ENCODE measurements around the gene PRPF19. TPM values are rescaled to one million over a fixed set of nuclear protein-coding genes. Genes with fewer than 3 reads are reported as not detected.

The PRPF19 gene
- total and polyA plus RNA-seq, 10 of the 15 experiments (the other 5 are each of a cell fraction or from before 2014, with no cell fraction given), result 8.7 to 170 (median 61.3) TPM

GRCh38 chr11:60950933-60951605 lies 44.7 kb upstream of the PRPF19 start (continued):
- TF ChIP-seq ETV6 (conservative IDR thresholded peaks at IDR 0.05 in 1 of 2, IDR thresholded peaks at IDR 0.05 in 1 of 2; ENCODE audit: borderline replicate concordance in 1 of 2, low read depth in 1 of 2) (no peak), ZNF384 (IDR thresholded peaks at IDR 0.05; ENCODE audit: borderline replicate concordance, low read depth, low read length) (no peak), TCF12 (IDR thresholded peaks at IDR 0.05; ENCODE audit: low read depth, low read length) (no peak), POLR2AphosphoS2 (IDR thresholded peaks at IDR 0.05; ENCODE audit: low read depth, low read length) (no peak), MXI1 (IDR thresholded peaks at IDR 0.05; ENCODE audit: low read depth, low read length) (no peak), PKNOX1 (IDR thresholded peaks at IDR 0.05) (peak; percentile 69), IRF5 (IDR thresholded peaks at IDR 0.05; ENCODE audit: borderline replicate concordance) (no peak), ZNF217 (IDR thresholded peaks at IDR 0.05) (no peak), ATF3 (IDR thresholded peaks at IDR 0.05; ENCODE audit: borderline replicate concordance, extremely low read depth, low read depth, low read length) (no peak), LARP7 (IDR thresholded peaks at IDR 0.05) (peak; percentile 90), CREB1 (IDR thresholded peaks at IDR 0.05; ENCODE audit: low read depth) (no peak), ZBTB33 (IDR thresholded peaks at IDR 0.05) (no peak), ZNF274 (IDR thresholded peaks at IDR 0.05; ENCODE audit: insufficient read depth, insufficient read length) (no peak), FOS (IDR thresholded peaks at IDR 0.05; ENCODE audit: borderline replicate concordance, extremely low read depth, insufficient read length) (no peak), PAX8 (IDR thresholded peaks at IDR 0.05) (no peak), POLR2A (IDR thresholded peaks at IDR 0.05; ENCODE audit: low read depth, low read length) (peak; percentile 73), ZNF207 (IDR thresholded peaks at IDR 0.05; ENCODE audit: borderline replicate concordance) (peak; percentile 24; the same call in 1 of the 2 replicates), SMC3 (IDR thresholded peaks at IDR 0.05; ENCODE audit: borderline replicate concordance, low read length) (no peak), NFXL1 (IDR thresholded peaks at IDR 0.05; ENCODE audit: borderline replicate concordance) (no peak)
- TF ChIP-seq, protein P1, sequence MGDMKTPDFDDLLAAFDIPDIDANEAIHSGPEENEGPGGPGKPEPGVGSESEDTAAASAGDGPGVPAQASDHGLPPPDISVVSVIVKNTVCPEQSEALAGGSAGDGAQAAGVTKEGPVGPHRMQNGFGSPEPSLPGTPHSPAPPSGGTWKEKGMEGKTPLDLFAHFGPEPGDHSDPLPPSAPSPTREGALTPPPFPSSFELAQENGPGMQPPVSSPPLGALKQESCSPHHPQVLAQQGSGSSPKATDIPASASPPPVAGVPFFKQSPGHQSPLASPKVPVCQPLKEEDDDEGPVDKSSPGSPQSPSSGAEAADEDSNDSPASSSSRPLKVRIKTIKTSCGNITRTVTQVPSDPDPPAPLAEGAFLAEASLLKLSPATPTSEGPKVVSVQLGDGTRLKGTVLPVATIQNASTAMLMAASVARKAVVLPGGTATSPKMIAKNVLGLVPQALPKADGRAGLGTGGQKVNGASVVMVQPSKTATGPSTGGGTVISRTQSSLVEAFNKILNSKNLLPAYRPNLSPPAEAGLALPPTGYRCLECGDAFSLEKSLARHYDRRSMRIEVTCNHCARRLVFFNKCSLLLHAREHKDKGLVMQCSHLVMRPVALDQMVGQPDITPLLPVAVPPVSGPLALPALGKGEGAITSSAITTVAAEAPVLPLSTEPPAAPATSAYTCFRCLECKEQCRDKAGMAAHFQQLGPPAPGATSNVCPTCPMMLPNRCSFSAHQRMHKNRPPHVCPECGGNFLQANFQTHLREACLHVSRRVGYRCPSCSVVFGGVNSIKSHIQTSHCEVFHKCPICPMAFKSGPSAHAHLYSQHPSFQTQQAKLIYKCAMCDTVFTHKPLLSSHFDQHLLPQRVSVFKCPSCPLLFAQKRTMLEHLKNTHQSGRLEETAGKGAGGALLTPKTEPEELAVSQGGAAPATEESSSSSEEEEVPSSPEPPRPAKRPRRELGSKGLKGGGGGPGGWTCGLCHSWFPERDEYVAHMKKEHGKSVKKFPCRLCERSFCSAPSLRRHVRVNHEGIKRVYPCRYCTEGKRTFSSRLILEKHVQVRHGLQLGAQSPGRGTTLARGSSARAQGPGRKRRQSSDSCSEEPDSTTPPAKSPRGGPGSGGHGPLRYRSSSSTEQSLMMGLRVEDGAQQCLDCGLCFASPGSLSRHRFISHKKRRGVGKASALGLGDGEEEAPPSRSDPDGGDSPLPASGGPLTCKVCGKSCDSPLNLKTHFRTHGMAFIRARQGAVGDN (IDR thresholded peaks at IDR 0.05), result peak; percentile 79

All from GM12878 (cell line).